Stimulated activated CD8-positive, alpha-beta memory T cell treated with anti-CD3 and anti-CD28 coated beads, Interleukin-7, amount 100 ng/mL, for 4 hours (primary cell): ENCODE data around the gene MYH6.
"Not testable (repeated sequence)": the region's sequence is repeated elsewhere in the genome, so short reads cannot be mapped to it uniquely, and the experiment has no call there.

Source experiments
- DNase-seq, 2 donors: peaks; one replicate each; pipeline ENCODE4 v3.0.0-alpha.2; 2020; ENCODE audit warnings: low read depth in 2 of 2

MYH6 gene

GRCh38 chr14:23407516-23408306 is at the start of gene MYH6:
Gene MYH6 (minus strand): TSS chr14:23408273. CDS start chr14:23407223, 1,050 bp downstream.
- no peak for DNase-seq

GRCh38 chr14:23456883-23457586 is 49.0 kb upstream of the MYH6 start:
- DNase-seq = not testable (repeated sequence)

GRCh38 chr14:23454445-23454856 is 46.4 kb upstream of the MYH6 start:
- no peak for DNase-seq

GRCh38 chr14:23452237-23452636 is 44.2 kb upstream of the MYH6 start:
- DNase-seq = no peak

- no peak for DNase-seq
These were observed 42.3 kb upstream of the MYH6 start for GRCh38 chr14:23450379-23450778.

- no peak for DNase-seq
These were observed 41.2 kb upstream of the MYH6 start for GRCh38 chr14:23449314-23449713.

- no peak for DNase-seq
These were observed 39.6 kb upstream of the MYH6 start for GRCh38 chr14:23447361-23448350.

GRCh38 chr14:23446291-23446851 is 38.3 kb upstream of the MYH6 start:
- DNase-seq = no peak

- DNase-seq = no peak
These were observed 37.7 kb upstream of the MYH6 start for GRCh38 chr14:23445773-23446172.

- DNase-seq = no peak
These were observed 36.2 kb upstream of the MYH6 start for GRCh38 chr14:23444314-23444713.

- DNase-seq = no peak
These were observed 35.8 kb upstream of the MYH6 start for GRCh38 chr14:23443881-23444280.

- DNase-seq = no peak
These were observed 35.3 kb upstream of the MYH6 start for GRCh38 chr14:23443411-23443812.

GRCh38 chr14:23442721-23443356 is 34.8 kb upstream of the MYH6 start:
- no peak for DNase-seq

GRCh38 chr14:23441076-23441475 is 33.0 kb upstream of the MYH6 start:
- DNase-seq = no peak

GRCh38 chr14:23439107-23439835 is 31.2 kb upstream of the MYH6 start:
- DNase-seq = no peak

GRCh38 chr14:23438101-23438971 is 30.3 kb upstream of the MYH6 start:
- no peak for DNase-seq

- DNase-seq = no peak
These were observed 29.3 kb upstream of the MYH6 start for GRCh38 chr14:23437133-23438100.
